HG03558 (cell line): ENCODE data around the gene COTL1.

Experiments used
- ATAC-seq: cut with Tn5 transposase; IDR thresholded peaks from one replicate; pipeline ENCODE4 v1.9.1; 2021; ENCODE audit warnings: moderate number of reproducible peaks; ENCODE audit not compliant: unreplicated experiment; ENCODE audit errors: extremely low read depth

COTL1 gene

DNA sequence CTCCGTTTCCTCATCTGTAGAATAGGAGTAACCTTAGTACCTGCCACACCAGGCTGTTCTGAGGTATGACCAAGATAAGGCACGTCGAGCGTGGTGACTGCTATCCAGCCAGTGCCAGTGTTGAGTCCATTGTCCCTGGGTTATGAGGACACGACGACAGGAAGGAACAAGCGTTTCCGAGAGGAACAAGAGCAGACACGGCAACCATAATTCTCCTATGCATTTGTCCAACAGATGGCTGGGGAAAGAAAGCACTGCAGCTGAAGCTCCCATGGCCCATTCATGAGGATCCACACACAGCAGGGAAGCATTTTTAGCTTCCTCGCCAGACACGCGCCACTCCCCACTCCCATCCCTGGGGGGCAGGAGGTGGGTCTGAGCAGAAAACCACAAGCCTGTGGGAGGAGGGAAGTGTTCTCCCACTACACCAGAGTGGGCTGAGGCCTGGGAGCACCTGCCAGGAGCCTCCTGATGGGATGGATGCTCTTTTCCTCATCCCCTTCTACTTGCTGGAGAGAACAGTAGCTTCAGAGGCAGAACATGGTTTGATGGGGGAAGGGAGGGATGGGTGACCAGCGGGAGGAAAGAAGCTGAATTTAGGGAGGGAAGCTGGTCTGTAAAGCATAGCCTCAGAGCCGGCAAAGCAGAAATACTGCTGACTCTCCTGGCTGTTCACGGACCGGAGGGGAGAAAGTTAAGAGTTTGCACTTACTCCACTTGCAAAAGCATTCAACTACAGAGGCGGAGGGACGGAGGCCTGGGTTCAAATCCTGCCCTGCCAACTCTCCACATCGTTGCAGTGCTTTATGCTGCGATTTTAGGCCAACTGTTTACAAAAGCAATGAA lies 2.7 kb downstream of the COTL1 start:
- ATAC-seq, result no peak

DNA sequence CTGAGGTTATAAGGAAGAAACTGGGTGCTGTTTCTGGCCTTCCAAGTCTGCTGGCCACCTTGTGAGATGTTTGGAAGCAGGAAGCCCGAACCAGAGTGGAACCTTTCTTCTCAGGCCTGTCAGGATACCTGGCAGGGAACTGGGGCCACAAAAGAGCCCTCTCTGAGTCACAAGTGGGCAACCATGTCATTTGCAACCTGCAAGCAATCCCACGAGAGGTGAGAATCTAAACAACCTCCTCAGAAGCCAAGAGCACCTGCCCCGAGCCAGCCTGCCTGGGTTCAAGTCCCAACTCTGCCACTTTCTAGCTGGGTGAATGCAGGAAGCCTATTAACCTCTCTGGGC lies 3.3 kb downstream of the COTL1 start:
- ATAC-seq, result no peak

DNA sequence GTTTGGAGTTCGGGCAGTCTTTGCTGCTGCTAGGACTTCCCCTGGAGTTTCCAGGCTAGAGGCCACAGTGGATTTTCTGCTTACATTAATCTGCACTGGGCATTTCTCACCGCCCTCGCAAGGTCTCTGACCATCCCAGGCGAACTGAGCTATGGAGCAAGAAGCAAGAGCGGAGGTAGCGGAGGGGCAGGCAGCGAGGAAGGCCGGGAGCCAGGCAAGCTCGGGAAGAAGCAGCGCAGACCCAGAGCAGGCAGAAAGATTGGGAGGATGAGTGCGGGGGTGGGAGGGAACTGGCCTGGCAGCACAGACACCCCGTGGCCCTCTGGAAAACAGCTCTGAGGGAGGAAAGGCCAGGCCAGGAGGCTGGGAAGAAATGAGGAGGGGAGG lies 3.8 kb downstream of the COTL1 start:
- no peak for ATAC-seq

DNA sequence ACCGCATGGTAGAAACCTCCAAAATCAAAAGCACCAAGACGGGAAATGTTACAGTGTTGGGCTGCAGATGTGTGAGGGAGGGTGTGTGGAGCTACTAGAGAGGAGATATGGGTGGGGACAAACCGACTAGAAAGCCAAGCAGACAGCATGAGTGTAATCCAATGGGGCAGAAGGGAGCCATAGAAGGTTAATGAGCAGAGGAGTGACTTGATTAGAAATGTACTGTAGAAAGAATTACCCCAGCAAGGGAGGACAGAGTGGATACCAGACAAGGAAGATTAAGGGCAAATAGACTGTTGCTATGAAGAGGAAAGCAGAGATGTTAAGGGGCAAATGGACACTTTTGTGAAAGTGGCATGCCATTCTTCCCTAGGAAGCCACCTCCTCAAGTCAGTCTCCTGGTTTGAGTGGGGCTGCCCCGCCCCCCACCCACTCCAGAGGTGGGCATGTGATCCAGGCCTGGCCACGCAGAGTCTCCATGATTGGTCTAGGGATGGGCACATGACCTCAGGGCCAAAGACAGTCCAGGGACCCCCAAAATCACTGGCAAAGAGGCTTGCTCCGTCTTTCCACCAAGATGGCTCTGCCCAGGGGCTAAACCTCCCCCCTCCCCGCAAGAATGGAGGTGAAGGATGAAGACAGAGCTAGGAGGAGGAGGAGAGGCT lies 4.3 kb downstream of the COTL1 start:
- ATAC-seq, result no peak

DNA sequence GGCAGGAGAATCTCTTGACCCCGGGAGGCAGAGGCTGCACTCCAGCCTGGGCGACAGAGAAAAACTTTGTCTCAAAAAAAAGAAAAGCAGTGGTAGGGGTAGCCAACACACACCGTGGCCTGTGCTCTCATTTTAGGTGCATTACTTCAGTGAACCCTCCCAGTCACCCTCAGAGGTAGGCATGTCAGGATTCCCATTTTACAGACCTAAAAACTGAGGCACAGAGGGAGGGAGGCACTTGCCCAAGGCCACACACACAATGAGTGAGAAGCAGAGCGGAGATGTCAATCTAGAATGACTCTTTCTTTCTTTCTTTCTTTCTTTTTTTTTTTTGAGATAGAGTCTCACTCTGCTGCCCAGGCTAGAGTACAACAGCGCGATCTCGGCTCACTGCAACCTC lies 5.2 kb downstream of the COTL1 start:
- no peak for ATAC-seq

DNA sequence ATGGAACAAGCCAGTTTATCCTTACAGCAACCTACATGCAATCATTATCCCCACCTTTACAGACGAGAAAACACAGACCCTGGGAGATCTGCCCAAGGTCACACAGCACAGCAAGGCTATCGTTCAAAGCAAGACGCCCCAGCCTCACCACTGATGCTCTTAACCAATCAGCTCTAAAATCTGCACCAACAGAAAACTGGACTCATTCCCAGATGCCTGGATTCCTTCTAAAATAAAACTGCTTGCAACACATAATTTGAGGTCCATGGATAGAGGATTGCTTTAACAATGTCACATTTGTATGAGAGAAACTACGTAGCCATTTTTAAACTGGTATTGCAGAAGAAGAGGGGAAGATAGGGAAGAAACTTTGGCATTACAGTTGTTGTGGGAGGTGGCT lies 6.8 kb downstream of the COTL1 start:
- no peak for ATAC-seq

DNA sequence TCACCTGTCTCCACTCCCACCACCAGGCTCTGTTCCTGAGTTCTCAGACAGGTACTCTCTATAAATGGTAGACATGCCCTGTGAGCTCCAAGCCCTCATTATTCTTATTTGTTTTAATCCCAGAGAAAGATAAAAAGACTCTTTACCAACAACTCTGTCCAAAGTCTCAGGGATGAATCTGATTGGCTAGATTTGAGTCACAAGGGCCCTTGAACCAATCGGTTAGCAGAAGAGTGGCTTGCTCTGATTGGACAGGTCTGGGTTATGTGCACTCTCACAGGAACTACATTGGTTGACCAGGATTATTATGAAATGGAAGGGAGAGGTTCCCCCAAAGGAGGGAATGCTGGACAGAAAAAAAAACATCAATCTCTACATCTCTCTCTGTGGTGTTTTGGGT lies 7.5 kb downstream of the COTL1 start:
- no peak for ATAC-seq

DNA sequence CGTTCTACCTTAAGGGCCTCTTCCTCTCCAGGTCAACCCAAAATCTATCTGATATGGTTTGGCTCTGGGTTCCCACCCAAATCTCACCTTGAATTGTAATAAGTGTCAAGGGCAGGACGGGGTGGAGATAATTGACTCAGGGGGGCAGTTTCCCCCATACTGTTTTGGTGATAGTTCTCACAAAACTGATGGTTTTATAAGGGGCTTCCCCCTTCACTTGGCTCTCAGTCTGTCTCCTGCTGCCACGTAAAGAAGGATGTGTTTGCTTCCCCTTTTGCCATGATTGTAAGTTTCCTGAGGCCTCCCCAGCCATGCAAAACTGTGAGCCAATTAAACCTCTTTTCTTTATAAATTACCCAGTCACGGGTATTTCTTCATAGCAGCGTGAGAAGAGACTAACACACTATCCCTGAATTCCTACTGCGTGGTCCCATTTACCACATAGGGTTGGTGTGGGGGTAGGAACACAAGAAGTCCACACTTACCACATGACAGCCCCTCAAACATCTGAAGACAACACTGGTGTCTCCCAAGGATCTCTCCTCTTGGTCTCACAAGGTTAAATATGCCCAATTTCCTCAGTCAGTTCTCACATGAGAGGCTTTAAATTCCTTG lies 8.2 kb downstream of the COTL1 start:
- no peak for ATAC-seq

DNA sequence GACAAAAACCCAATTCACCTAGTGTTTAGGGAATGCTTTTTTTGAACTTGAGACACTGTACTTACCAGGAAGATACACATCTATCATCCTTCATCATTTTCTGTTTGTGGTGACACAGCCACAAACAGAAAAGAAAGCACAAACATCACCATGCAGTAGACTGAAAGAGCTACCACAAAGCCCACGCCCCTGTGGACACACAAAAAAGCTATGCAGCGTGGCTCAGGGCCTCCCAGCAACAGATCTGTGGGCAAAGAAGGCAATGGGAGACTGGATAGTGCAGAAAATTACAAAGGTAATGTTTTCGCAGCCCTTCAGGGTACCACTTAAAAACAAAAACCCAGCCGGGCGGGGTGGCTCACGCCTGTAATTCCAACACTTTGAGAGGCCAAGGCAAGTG lies 9.6 kb downstream of the COTL1 start:
- ATAC-seq, result no peak

DNA sequence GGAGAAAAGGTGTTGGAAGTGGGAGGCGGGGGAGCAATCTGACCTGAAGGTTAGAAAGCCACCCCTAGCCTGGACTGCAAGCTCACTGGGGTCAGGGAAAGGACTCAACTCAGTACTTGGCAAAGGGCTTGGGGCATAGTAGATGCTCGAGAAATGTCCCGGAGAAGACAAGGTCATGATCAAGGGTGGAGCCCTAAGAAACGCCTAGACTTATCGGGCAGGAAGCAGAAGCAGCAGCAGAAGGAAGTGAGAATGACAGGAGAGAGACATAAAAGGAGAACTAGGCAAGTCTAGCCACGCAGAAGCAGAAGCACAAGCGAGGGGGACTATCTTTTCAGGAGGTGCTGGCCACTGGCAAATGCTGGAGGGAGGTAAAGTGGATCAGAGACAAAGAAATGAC lies 10.2 kb downstream of the COTL1 start:
- no peak for ATAC-seq

DNA sequence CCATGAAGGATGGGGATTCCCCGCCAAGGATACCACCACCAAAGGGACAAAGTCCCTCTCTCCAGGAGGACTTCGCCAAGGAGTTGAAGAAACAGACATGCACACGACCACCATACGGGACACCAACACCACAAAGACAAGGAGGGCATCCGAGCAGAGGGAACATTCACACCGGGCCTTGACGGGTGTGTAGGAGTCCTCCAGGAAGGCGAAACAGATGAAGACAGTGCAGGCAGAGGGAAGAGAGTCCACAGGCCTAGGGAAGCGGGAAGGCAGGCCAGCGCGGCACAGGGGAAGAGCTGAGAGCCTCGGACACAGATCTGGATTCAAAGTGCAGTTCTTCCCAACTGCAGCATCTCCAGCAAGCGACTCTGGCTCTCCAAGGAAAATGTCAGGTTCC lies 10.8 kb downstream of the COTL1 start:
- no peak for ATAC-seq

DNA sequence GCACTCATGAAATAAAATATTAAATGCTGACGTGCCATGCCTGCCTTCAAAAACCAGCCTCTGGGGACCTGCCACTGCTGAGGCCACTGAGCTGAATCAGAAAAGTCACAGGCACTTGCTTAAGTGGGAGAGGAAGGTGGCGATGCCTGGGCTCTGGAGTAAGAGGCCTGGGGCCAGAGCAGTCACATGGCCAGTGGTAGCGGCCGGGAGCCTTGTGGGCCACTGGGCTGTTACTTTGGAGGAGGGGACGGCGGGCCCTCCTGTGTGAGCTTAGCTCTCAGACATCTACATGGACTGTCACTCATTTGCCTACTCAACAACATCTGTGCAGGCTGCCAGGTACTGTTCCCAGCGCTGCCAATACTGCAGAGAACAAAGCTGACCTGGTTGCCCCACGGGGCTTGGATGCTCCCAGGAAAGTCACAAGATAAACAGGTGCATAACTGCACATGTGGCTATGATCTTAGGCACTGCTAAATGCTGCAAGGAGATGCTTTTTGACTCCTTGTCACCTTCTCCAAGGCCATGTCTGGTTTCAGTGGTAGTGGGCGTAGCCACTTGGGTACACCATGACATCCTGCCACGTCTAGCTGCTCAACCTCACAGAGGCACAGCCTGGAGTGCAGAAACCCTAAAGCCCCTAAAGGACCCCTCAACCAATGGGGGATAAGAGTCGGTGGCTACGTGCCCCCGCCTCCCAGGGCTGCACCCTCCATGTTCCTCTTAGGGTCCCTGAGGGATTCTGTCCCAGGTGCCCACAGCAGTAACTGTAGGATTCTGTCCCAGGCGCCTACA lies 11.6 kb downstream of the COTL1 start:
- ATAC-seq, result no peak

DNA sequence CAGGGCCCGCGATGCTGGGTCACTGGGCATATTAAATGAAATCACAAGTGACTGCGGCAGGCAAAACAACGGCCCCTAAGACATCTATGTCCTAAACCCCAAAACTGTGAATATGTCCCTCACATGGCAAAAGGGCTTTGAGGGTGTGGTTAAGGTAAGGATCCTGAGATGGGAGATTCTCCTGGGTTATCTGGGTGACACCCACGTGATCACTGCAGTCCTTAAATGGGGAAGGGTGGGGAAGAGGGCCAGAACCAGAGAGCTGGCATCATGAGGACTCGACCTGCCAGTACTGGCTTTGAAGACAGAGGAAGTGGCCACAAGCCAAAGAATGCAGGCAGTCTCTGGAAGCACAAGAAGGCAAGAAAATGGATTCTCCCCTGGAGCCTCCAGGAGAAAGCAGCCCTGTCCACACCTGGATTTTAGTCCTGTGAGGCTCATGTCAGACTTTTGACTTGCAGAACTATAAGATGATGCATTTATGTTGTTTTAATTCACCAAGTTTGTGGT lies 12.5 kb downstream of the COTL1 start:
- no peak for ATAC-seq

DNA sequence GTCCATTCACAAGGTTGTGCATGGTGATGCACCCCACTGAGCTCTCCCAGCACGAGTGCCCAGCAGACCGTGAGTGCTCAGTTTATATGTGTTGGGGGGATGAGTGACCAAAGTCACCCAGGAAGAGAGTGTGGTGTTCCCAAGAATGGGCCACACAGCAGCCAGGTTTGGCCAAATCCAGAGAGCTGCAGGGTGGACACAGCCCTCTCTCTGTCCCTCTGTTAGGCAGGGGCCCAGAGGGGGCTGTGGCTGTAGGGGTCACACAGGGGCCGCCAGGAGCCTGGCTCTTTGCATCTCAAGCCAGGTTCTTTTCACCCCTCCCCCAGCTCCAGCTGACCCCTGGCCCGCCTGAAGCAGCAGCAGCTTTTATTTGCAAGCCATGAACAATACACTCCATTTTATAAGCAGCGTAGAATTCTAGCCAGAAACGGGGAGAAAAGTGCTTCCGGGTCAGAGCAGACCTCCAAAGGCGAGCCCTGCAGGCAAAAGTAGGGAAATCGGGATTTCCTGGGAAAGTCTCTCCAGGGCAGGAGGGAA lies 13.3 kb downstream of the COTL1 start:
- ATAC-seq, result no peak

DNA sequence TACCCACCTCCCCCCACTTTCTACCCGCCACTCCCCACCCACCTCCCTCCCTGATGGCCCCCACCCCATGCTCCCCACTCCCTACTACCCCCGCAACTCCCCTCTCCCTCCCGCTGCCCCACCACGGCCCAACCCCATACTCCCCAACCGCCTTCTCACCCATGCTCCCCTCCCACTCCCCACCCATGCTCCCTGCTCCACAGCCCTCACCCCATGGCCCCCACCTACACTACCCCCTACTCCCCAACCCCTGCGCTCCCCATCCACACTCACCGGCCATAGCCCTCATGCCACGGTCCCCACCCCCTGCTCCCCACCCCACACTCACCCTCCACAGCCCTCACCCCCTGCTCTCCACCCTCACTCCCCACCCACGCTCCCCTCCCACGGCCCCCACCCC lies 13.9 kb downstream of the COTL1 start:
- ATAC-seq, result no peak

DNA sequence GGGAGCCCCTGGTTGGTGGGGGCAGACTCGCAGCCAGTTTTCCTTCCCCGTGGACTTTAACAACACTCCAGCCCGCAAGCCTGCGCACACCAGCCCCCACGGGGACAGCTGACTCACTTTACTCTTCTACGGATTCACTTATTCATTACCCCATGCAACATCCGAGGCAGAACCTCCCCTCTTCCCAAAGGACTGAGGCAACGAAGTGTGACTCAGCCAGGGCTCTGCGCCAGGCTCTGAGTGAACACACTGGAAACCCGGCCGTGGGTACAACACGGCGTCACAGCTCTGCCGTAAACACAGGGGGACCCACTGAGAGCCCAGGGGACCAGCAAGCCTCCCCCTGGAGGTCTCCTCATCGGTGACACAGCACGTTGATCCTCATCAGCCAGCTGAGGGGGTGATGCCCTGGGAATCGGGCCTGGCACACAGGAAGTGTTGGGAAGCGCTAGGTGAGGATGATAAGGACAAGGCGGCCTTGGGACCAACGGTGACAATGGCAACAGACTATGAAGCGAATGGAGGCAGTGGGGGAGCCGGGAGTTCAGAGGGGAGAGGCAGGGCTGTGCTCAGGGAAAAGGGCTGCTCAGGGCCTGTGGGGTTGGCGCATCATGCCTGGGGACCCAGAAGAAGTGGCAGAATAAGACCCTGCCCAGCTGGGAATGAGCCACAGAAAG lies 14.6 kb downstream of the COTL1 start:
- no peak for ATAC-seq

DNA sequence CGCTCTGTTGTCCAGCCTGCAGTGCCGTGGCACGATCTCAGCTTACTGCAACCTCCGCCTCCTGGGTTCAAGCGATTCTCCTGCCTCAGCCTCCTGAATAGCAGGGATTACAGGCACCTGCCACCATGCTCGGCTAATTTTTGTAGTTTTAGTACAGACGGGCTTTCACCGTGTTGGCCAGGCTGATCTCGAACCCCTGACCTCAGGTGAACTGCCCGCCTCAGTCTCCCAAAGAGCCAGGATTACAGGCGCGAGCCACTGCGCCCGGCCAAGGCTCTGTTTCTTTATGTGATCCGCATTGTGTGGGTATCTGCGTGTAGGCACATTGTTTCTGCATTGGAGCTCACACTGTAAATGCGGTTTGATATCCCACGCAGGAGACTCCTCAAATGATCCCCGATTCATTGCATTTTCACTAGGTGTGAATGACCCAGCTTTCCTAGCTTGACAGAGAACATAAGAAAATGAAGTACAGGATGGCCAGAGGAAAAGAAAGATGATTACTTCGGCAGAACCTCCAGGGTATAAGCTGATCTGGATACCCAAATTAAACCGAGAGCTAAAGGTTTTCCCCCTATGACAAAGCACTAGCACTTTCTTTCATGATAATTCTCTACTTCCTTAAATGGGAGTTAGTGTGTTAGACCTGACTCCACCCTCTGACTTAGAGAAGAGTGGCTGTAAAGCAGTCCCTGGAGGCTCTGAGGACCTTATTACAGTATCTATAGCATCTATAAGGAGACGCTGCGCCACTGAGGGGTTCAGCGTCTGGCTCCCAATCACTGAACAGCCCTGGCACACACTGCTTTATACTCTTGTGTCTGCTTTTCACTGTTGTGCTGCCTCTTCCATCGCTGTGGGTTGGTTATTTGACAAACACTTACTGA lies 17.3 kb downstream of the COTL1 start:
- peak; percentile 68 for ATAC-seq

DNA sequence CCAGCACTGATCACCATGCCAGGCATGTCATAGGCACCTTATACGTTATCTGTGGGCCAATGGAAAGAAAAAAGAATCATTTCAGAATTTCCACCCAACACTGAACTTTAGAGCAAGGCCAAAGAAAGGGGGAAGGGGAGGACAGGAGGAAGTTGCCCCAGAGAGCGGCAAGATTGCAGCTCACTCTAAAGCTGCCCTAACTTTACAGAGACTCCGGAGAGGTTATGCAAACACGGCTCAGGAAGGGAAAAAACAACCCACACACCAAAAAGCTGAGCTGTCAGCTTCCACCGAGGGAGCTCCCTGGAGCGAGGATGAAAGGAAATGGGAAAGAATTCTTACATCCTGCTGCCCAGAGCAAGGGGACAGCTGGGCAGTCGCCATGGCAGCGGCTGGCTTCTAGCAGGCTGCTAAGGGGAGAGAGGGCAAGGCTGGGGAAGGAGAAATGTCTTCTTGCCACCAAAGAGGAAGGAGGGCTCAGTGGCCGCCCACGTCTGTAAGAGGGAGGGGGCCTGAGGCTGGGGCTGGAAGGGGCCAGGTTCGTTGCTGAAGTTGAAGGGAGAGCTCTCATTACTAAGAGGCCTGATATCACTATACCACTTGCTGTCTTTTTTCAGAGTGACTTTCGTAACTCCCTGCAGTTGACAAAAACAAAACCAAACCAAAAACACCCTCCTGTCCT lies 18.2 kb downstream of the COTL1 start:
- ATAC-seq, result no peak
